HG03565 (cell line): ENCODE results near the gene ADAMTS15.

ENCODE experiments used
- ATAC-seq: cut with Tn5 transposase; IDR thresholded peaks from one replicate; pipeline ENCODE4 v1.9.1; 2021; ENCODE audit warnings: mild to moderate bottlenecking, moderate library complexity; ENCODE audit not compliant: unreplicated experiment

The ADAMTS15 gene

GRCh38 chr11:130510407-130511006 is 62.1 kb downstream of the ADAMTS15 start:
- ATAC-seq = no peak

GRCh38 chr11:130511765-130512164 is 63.3 kb downstream of the ADAMTS15 start:
- ATAC-seq = no peak

GRCh38 chr11:130512662-130513061 is 64.2 kb downstream of the ADAMTS15 start:
- ATAC-seq = no peak

GRCh38 chr11:130513132-130513531 is 64.7 kb downstream of the ADAMTS15 start:
- no peak for ATAC-seq

- ATAC-seq = no peak
Measured at GRCh38 chr11:130514316-130514715, 65.9 kb downstream of the ADAMTS15 start.

GRCh38 chr11:130514851-130515250 is 66.4 kb downstream of the ADAMTS15 start:
- no peak for ATAC-seq

GRCh38 chr11:130515829-130516553 is 67.5 kb downstream of the ADAMTS15 start:
- ATAC-seq = no peak

- no peak for ATAC-seq
Measured at GRCh38 chr11:130516554-130517505, 68.4 kb downstream of the ADAMTS15 start.

GRCh38 chr11:130518164-130518680 is 69.8 kb downstream of the ADAMTS15 start:
- ATAC-seq = no peak

GRCh38 chr11:130519128-130519932 is 70.9 kb downstream of the ADAMTS15 start:
- no peak for ATAC-seq

- ATAC-seq = no peak
Measured at GRCh38 chr11:130520271-130520671, 71.8 kb downstream of the ADAMTS15 start.

- no peak for ATAC-seq
Measured at GRCh38 chr11:130522284-130522961, 74.0 kb downstream of the ADAMTS15 start.

GRCh38 chr11:130523166-130523565 is 74.7 kb downstream of the ADAMTS15 start:
- ATAC-seq = no peak

GRCh38 chr11:130523609-130524008 is 75.2 kb downstream of the ADAMTS15 start:
- no peak for ATAC-seq

- no peak for ATAC-seq
Measured at GRCh38 chr11:130524132-130524790, 75.8 kb downstream of the ADAMTS15 start.

- no peak for ATAC-seq
Measured at GRCh38 chr11:130525307-130525706, 76.9 kb downstream of the ADAMTS15 start.
